Neutrophil (primary cell): Measurements from ENCODE around the gene DGKG.

Experiments
- H3K27ac ChIP-seq: fragments of 200-600 bp; sonication (generic); 2 replicates; pipeline ENCODE4 v1.5.1; 2016; ENCODE audit warnings: mild to moderate bottlenecking, moderate library complexity
- H3K27me3 ChIP-seq: fragments of 200-600 bp; sonication (generic); 2 replicates; pipeline ENCODE4 v1.6.0; 2016; ENCODE audit warnings: mild to moderate bottlenecking
- H3K36me3 ChIP-seq: fragments of 200-600 bp; sonication (generic); 2 replicates; pipeline ENCODE4 v1.5.1; 2017
- H3K4me1 ChIP-seq, 2 experiments: fragments of 200-600 bp in 1 of 2; sonication (generic) in 1 of 2; 1 replicate in 1 of 2; 2 replicates in 1 of 2; pipeline versions ENCODE4 v1.5.1 to v1.6.1; 2013 to 2016; ENCODE audit warnings: low read depth in 1 of 2, low read length in 1 of 2, mild to moderate bottlenecking in 1 of 2, moderate library complexity in 1 of 2; ENCODE audit not compliant: control insufficient read depth in 1 of 2, insufficient read depth in 1 of 2
- H3K4me3 ChIP-seq, 2 experiments: fragments of 200-600 bp in 1 of 2; sonication (generic) in 1 of 2; 1 replicate in 1 of 2; 2 replicates in 1 of 2; pipeline ENCODE4 v1.5.1; 2013 to 2016; ENCODE audit warnings: low read depth in 1 of 2, low read length in 1 of 2, mild to moderate bottlenecking in 1 of 2, moderate library complexity in 1 of 2
- H3K9me3 ChIP-seq: fragments of 200-600 bp; sonication (generic); 2 replicates; pipeline ENCODE4 v1.5.1; 2016
- CTCF ChIP-seq: fragments of 200-600 bp; sonication (generic); IDR thresholded peaks from 2 replicates; pipeline ENCODE4 v1.5.1; 2016; ENCODE audit warnings: antibody characterized with exemption

Gene DGKG

GRCh38 chr3:186290796-186291195 lies 71.2 kb downstream of the DGKG start:
- Histone ChIP-seq H3K4me1 (no peaks in the 10 kb centered on the region), H3K27me3 (no peaks in the 10 kb centered on the region), H3K27ac (no peak overlapping the region), H3K9me3 (no peaks in the 10 kb centered on the region), H3K4me3 (no peak overlapping the region), H3K36me3 (peaks cover 92% of the 10 kb centered on the region)
- TF ChIP-seq CTCF, result no peak

- Histone ChIP-seq H3K27me3 (no peaks in the 10 kb centered on the region), H3K36me3 (peaks cover 97% of the 10 kb centered on the region), H3K27ac (no peak overlapping the region), H3K4me3 (no peak overlapping the region), H3K9me3 (no peaks in the 10 kb centered on the region), H3K4me1 (no peaks in the 10 kb centered on the region)
- TF ChIP-seq CTCF, result no peak
Measured at GRCh38 chr3:186287711-186288110, 74.3 kb downstream of the DGKG start.

- Histone ChIP-seq H3K9me3 (no peaks in the 10 kb centered on the region), H3K4me1 (no peaks in the 10 kb centered on the region), H3K36me3 (peaks cover 96% of the 10 kb centered on the region), H3K27ac (no peak overlapping the region), H3K27me3 (no peaks in the 10 kb centered on the region), H3K4me3 (no peak overlapping the region)
- TF ChIP-seq CTCF, result no peak
Measured at GRCh38 chr3:186286114-186286513, 75.9 kb downstream of the DGKG start.

GRCh38 chr3:186284661-186285060 lies 77.4 kb downstream of the DGKG start:
- peaks cover 96% of the 10 kb centered on the region for H3K36me3 ChIP-seq
- no peak for TF ChIP-seq CTCF
- H3K4me1 ChIP-seq, result no peaks in the 10 kb centered on the region
- no peaks in the 10 kb centered on the region for H3K9me3 ChIP-seq
- no peak overlapping the region for H3K4me3 ChIP-seq
- no peak overlapping the region for H3K27ac ChIP-seq
- H3K27me3 ChIP-seq, result no peaks in the 10 kb centered on the region

- no peak overlapping the region for H3K27ac ChIP-seq
- peaks cover 96% of the 10 kb centered on the region for H3K36me3 ChIP-seq
- no peak for TF ChIP-seq CTCF
Measured at GRCh38 chr3:186284349-186284652, 77.7 kb downstream of the DGKG start.

More at GRCh38 chr3:186284349-186284652, 77.7 kb downstream of the DGKG start:
- H3K27me3 ChIP-seq, result no peaks in the 10 kb centered on the region
- no peaks in the 10 kb centered on the region for H3K4me1 ChIP-seq
- no peaks in the 10 kb centered on the region for H3K9me3 ChIP-seq
- H3K4me3 ChIP-seq, result no peak overlapping the region
